Measurements from ENCODE around the gene PAQR3.
"Not testable (repeated sequence)": the region's sequence is repeated elsewhere in the genome, so short reads cannot be mapped to it uniquely, and the experiment has no call there.

Gene PAQR3

DNA sequence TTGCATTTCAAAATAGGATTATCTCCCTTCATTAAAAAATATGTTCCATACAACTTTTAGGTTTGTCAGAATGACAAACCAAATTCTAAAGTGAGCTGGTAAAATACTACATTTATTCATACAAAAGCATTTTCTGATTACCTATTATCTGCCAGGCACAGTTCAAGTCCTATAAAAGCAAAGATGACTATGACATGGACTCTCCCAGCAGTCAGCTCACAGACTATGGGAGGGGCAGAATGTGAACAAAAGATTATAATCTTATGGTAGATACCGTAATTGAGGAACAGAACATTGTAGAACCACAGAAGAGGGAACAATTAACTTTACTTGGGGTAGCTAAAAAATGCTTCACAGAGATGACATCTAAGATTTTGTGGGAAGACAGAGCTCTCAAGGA is 12.4 kb downstream of the PAQR3 start:
- DNase-seq (ENCODE audit: low read depth) = no peak

GRCh38 chr4:78923464-78924312 is 15.6 kb downstream of the PAQR3 start:
- DNase-seq (ENCODE audit: low read depth) = no peak

GRCh38 chr4:78922207-78922606 is 17.0 kb downstream of the PAQR3 start:
- DNase-seq (ENCODE audit: low read depth) = no peak

GRCh38 chr4:78910612-78911011 is 28.6 kb downstream of the PAQR3 start:
- DNase-seq (ENCODE audit: low read depth) = no peak

DNA sequence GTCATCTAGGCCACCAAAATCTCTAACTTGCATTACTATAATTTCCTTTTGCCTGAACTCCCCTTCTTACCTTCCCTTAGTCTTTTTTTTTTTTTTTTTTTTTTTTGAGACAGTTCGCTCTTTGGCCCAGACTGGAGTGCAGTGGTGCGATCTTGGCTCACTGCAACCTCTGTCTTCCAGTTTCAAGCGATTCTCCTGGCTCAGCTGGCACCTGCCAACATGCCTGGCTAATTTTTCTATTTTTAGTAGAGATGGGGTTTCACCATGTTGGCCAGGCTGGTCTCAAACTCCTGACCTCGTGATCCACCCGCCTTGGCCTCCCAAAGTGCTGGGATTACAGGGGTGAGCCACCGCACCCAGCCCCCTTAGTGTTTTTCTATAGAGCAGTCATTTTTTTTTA is 30.3 kb downstream of the PAQR3 start:
- DNase-seq (ENCODE audit: low read depth) = not testable (repeated sequence)

DNA sequence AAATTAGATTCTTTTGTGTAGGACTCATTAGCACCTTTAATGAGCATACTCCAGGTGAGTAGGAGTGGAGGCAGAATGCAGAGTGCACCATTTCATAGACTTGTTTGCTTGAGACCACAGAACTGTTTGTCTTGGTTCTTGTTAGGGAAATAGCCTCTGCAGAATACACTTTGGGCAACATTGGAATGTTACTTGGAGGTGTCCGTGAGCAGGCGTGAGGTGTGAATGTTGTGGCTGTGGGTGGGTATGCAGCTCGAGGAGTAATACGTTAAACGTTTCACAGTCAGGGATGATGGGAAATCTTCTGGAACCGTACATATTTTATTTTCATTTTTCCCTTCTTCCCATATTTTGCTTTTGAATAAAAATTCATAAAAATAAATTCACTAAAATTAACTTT is 31.6 kb downstream of the PAQR3 start:
- no peak for DNase-seq (ENCODE audit: low read depth)

DNA sequence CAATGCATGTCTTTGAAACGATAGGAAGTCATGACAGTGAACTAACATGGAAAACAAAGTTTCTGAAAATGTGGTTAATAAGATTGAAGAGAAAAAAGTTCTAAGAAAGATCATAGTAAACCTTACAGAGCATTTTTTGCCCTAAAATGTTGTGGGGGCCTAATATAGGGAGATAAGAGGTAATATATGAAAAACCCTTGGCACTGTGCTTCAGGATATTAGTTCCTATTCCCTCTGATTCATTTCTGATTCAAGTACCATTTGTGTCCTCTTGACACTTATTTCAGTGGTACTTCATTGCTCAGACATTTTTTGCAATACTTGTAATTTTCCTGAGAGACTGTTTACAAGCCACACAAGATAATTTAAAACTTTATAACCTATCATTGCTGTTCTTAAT is 35.1 kb downstream of the PAQR3 start:
- DNase-seq (ENCODE audit: low read depth) = no peak

GRCh38 chr4:78902298-78902697 is 36.9 kb downstream of the PAQR3 start:
- DNase-seq (ENCODE audit: low read depth) = no peak

DNA sequence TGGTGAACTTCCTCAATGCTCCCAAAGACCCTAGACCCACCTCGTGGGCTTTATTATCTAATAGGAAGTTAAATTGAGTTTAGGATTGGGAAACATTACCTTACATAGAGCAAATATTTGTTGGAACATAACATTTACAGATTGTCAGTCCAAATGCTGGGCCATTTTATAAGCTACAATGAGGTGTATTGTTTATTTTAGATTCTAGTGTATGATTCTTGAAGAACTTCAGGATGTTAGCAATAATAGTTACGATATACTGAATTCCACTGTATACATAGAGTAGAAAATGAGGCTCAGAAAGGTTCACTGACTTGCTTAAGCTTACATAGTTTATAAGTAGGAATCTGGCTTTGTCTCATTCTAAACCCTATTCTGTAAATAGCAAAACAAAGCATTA is 37.4 kb downstream of the PAQR3 start:
- DNase-seq (ENCODE audit: low read depth) = no peak

DNA sequence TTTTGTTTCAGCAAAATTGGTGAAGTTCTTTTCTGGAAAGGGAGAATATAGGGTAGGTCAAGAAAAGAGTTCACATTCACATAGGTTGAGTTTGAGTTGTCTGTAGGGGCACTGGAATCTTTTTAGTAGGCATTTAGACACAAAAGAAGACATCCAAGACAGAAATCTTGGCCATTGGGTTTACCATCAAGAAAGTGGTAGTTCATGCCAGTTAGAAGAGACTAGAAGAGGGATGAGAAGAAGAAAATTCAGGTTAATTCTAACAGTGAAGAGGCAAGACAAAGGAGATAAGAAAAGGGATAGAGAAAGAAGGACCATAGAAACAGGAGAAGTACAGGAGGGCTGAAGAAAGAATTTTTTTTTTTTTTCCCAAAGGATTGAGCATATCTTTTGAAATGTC is 39.9 kb downstream of the PAQR3 start:
- DNase-seq (ENCODE audit: low read depth) = no peak

- DNase-seq (ENCODE audit: low read depth) = no peak
These were observed 49.3 kb downstream of the PAQR3 start for GRCh38 chr4:78889955-78890354.

DNA sequence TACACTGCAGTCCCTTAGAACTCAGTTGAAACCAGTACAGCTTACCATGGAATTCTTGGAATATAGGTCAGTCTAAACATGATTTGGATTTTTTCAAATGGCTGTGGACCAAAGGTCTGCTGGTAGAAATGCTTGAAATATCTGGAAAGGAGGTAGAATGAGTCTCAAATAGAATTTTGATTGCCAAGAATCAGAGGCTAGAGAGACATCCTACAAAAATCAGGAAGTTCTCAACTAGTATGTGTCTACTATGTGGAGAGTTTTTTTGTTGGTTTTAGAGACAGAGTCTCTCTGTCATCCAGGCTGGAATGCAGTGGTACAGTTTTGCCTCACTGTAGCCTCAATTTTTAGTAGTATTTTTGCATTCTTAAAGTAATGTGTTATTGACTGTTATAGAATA is 53.6 kb downstream of the PAQR3 start:
- no peak for DNase-seq (ENCODE audit: low read depth)

- DNase-seq (ENCODE audit: low read depth) = no peak
These were observed 58.3 kb downstream of the PAQR3 start for GRCh38 chr4:78880874-78881492.

DNA sequence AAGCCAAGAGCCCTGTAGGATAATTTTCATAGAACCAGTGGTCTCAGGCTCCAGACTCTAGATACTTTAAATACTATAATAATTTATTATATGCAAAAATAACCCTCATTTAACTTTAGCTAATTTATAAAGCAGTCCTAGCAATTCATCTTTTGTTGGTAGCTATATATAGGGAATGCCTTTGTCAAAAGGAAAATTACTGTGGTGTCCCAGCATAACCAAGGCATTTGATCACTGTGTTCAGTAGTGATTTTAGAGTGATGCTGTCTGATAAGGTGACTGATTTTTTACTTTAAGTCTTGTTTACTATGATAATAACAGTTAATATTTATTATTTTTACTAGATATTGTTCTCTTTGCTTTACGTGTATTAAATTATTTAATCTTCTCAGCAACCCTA is 61.2 kb downstream of the PAQR3 start:
- DNase-seq (ENCODE audit: low read depth) = no peak

DNA sequence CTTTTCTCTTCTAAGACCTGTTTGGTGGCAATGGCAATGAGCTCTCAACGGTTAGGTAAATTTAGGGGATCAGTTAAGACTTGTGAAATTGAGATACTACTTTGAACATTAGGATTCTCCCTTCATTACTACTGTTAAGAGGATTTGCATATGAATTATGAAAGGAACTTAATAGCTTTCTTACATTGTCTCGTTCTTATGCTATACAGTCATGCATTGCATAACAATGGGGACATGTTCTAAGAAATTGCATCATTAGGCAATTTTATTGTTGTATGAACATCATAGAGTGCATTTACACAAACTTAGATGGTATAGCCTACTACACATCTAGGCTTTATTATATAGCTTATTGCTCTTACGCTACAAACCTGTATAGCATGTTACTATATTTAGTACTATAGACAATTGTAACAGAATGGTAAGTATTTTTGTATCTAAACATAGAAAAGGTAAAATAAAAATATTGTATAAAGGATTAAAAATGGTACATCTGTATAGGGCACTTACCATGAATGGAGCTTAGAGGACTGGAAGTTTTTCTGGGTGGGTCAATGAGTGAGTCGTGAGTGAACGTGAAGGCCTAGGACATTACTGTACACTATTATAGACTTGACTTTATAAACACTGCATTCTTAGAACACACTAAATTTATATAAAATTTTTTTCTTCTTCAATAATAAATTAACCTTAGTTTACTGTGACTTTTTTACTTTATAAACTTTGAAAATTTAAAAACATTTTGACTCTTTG is 62.5 kb downstream of the PAQR3 start:
- DNase-seq (ENCODE audit: low read depth) = no peak

GRCh38 chr4:78870056-78870455 is 69.2 kb downstream of the PAQR3 start:
- DNase-seq (ENCODE audit: low read depth) = no peak

- DNase-seq (ENCODE audit: low read depth) = not testable (repeated sequence)
These were observed 70.5 kb downstream of the PAQR3 start for GRCh38 chr4:78868712-78869111.

GRCh38 chr4:78865451-78865850 is 73.8 kb downstream of the PAQR3 start:
- DNase-seq (ENCODE audit: low read depth) = no peak

DNA sequence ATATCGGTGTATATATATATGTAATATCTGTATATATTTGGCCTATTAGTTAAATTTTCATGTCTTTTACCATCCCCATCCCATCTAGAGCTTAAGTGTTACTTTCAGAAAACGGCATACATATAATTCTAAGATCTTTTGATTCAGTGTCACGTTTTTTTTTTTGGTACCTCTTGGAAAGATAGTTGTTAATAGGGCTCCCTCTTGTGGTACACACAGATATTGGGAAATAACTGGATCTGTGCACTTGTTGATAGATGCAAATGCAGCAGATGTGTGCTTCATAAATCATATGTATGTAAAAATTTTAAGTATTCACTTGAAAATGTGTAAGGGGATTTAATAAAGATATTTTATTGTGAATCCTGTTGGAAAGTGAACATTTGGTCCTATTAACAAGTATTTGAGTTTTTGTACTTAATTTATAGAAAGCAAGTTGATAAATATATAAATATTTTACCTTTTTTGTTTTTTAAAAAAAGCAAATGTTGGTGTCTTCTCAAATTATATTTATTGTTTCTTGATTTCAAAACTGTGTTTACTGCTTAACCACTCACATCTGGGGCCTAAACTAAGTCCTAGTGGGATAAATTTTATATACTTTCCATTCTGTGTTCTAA is 74.7 kb downstream of the PAQR3 start:
- DNase-seq (ENCODE audit: low read depth) = no peak

DNA sequence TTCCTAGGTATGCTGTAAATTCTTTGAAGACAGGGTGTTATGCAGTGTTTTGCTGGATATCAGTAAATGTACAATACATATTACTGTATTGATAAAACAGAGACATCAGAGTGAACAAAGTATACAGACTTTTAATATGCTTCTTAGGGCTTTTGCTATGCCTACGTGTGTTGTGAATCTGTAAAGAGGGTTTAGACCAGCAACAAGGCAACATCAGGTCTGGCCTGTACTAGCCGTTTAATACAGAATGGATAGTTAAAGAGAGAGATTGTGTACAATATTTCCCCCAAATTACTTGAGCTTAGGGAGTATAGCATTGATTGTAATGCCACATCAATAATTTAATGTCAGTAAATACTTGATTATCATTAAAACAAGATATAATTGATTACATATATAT is 75.2 kb downstream of the PAQR3 start:
- no peak for DNase-seq (ENCODE audit: low read depth)

DNA sequence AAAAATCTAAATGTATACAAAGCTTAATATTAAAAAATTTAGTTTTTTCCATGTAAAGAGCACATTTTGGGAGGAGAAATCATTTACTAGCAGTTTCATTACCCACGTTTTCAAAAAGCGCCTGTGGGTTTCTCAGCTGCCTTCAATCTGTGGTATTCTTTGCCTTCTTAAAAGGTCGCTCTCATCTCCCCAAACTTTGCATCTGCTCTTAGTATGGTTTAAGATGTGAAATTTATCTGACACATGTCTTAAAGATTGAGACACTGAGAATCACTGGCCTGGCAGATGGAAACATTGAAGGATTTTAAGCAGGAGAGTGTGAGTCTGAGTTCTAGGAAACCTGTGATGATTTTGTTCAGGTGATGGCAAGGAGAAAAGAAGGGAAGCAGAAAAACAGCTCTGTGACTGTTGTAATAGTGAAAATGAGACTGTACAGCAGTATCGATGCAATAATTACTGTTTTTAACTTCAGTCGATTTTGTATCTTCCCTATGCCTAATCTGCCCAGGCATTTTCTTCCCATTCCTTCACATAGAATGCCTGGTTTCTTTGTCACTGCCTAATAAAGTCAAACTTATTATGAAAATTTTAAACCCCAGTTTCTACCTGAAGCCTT is 75.9 kb downstream of the PAQR3 start:
- DNase-seq (ENCODE audit: low read depth) = no peak

DNA sequence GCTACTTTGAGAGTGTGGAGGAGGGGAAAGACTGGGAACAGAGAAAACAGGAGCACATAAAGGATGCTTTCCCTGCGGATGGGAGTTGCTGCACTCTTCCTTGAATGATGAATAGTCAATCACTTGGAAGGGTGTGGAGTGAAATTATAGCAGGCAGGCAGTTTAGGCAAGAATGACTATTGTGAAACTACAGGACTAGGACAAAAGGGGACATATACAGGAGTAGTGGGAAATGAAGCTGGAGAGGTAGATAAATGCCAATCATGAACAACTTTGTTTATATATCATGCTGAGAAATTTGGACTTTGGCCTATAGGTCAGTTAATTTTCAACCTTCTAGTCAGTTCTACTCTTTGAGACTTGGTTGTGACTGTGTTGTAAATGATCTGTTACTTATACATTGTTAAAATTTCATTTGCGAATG is 76.9 kb downstream of the PAQR3 start:
- DNase-seq (ENCODE audit: low read depth) = no peak

Data from stimulated activated CD8-positive, alpha-beta memory T cell treated with anti-CD3 and anti-CD28 coated beads, Interleukin-12 subunit alpha, Interleukin-12 subunit beta, amount 100 ng/mL, for 1 hour (primary cell).